GM19043 (cell line): Measurements from ENCODE around the gene GFER.
A peak's percentile ranks its signal among the peaks of the same experiment; 100 is the strongest.
"Not testable (repeated sequence)": the region's sequence is repeated elsewhere in the genome, so short reads cannot be mapped to it uniquely, and the experiment has no call there.

ENCODE experiments used
- ATAC-seq: cut with Tn5 transposase; IDR thresholded peaks from one replicate; pipeline ENCODE4 v1.9.1; 2021; ENCODE audit warnings: low read depth; ENCODE audit not compliant: unreplicated experiment

The GFER gene

GRCh38 chr16:1983544-1984346, at the start of gene GFER:
Gene GFER (plus strand): TSS chr16:1984193. CDS start chr16:1984219, 26 bp downstream.
- peak; percentile 67 for ATAC-seq

DNA sequence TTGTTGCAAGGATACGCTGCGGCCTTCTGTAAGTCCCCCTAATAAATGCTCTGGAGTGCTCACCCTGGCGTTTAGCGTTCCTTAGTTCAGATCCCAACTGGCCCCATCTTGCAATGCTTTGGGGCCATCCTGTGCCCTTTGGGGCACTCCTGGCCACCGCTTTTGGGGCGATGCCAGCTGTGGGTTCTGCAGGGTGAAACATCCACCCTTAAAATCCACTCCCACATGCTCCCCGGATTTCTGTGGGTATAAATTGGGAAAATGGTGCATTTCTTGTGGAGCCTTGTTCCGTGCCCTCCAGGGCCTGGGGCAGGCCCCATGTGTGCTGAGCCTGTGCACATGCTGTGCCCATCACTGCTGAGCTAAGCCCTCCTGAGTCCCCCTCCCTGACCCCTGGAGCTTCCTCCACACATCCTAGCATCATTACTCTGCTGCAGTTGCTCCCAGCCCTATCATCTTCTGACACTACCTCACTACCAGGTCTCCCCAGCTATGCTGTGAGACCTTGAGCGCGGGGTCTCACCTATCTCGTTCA, 47.0 kb upstream of the GFER start:
- no peak for ATAC-seq

DNA sequence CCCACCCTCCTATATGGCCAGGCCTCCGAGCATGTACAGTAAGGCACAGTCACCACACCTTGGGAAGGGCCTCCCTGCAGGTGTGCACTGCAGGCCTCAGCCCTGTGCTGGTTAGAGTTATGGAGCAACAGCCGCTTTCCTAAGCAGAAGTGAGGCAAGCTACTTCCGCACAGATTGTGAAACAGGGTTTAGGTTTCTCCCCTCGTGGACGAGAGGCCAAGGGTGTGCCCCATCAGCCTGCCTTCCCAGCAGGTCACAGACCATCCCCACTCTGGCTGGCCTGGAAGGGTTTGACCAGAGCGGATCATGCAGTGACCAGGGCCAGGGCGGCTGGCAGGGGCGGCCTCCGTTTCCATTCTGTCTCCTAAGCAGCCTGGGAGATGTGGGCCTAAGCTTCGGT, 45.7 kb upstream of the GFER start:
- no peak for ATAC-seq

DNA sequence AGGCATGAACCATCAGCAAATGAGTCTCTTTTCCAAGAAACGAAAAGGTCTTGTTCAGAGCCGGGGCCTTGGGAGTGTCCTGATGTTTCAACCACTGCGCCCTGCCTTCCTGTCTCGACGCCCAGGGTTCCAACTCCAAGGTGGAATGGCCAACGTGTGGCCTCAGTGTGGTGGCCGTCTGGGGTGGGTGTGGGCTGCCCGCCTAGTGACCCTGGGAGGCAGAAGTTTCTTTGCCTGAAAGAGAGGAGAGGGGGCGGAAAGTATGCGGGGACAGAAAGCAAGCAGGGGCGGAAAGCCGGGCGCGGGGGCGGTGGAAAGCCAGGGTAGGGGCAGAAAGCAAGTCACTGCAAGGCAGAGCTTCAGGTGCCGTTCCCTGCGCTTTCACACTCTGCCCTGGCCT, 45.1 kb upstream of the GFER start:
- ATAC-seq, result no peak

DNA sequence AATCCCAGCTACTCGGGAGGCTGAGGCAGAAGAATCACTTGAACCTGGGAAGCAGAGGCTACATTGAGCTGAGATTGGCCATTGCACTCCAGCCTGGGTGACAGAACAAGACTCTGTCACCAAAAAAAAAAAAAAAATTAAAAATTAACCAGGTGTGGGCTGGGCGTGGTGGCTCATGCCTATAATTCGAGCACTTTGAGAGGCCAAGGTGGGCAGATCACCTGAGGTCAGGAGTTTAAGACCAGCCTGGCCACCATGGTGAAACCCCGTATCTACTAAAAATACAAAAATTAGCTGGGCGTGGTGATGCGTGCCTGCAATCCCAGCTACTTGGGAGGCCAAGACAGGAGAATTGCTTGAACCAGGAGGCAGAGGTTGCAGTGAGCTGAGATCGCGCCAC, 44.2 kb upstream of the GFER start:
- not testable (repeated sequence) for ATAC-seq

DNA sequence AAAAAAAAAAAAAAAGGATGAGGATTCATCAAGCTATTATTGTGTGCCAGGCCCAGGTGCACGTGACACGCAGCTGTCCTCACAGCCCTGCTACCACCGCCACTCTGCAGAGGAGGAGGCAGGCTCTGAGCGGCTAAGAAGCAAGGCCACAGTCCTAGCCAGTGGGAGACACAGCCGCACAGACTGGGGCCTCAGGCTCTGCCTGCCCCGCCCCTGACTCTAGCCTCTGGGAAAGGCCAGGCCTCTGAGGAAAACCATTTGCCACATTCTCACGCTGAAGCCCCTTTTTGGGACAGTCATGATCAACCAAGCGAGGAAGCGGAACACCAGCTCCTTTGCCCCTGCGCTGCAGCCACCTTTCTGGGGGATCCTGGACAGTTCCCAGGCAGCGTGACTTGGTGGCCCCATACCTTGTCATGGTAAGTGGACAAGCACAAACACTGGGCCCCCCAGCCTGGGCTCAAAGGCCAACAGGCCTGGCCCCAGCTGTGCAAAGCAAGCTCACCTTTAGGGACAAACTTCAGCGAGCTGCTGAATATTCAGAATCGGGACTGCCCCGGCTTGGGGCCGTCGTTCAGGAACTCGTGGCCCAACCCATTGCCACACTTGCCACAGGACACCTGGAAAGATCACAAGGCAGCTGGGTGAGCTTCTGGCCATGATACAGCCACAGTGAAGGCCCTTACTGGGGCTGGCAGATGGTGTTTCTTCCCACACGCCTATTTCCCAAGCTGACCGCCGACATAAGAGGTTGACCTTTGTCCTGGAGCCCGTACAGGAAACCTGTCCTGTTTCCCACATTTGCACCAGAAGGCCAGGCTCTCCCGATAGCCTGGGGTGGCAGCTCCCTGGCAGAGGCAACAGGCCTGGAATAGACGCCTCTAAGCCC, 43.5 kb upstream of the GFER start:
- ATAC-seq, result no peak

GRCh38 chr16:1941162-1942046, 42.6 kb upstream of the GFER start:
- ATAC-seq, result no peak

- ATAC-seq, result no peak
Measured at GRCh38 chr16:1942047-1942809, 41.8 kb upstream of the GFER start.

DNA sequence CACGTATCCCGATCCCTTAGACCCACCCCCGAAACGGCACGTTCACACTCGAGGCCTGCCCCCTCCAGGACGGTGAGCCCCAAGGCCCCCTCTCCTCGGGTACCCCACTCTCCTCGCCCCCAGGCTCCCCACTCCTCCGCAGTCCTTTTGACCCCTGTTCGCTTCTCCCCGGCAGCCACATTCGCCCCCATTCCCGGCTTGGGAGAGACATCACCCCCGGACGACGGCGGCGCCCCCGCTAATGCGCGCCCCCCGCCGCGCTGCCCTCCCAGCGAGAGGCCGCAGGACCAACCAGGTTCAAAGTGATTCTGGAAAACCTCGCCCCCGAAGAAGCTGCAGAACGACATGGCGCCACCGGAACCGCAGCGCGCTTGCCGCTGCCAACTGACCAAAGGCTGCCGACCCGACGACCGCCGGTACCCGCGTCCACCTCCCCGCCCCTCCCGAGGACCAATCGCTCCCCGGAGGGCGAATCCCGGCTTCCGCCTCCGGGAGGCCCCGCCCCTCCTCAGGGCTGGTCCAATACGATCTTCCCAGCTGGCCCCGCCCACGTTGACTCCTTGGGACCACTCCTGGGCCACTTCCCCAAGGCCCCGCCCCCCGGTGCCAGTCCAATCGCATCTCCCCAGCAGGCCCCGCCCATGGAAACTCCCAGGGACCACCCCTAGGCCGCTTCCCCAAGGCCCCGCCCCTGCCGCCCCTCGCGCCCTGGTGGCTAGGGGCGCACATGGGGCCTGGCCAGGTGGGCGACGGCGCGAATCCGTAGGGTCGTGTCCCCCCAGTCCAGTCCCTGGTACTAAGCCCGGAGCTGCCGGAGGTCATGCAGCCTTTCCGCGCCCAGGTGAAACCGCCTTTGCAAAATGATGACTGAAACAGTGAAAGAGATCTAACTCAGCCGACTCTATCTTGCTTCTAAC, 40.9 kb upstream of the GFER start, which contains the start of gene MSRB1:
MSRB1 (minus strand) TSS at position 390 of the 917 bp plus-strand sequence; CDS start at position 347, 43 bp downstream.
- peak; percentile 88 for ATAC-seq

- ATAC-seq, result no peak
Measured at GRCh38 chr16:1944612-1945199, 39.3 kb upstream of the GFER start.

DNA sequence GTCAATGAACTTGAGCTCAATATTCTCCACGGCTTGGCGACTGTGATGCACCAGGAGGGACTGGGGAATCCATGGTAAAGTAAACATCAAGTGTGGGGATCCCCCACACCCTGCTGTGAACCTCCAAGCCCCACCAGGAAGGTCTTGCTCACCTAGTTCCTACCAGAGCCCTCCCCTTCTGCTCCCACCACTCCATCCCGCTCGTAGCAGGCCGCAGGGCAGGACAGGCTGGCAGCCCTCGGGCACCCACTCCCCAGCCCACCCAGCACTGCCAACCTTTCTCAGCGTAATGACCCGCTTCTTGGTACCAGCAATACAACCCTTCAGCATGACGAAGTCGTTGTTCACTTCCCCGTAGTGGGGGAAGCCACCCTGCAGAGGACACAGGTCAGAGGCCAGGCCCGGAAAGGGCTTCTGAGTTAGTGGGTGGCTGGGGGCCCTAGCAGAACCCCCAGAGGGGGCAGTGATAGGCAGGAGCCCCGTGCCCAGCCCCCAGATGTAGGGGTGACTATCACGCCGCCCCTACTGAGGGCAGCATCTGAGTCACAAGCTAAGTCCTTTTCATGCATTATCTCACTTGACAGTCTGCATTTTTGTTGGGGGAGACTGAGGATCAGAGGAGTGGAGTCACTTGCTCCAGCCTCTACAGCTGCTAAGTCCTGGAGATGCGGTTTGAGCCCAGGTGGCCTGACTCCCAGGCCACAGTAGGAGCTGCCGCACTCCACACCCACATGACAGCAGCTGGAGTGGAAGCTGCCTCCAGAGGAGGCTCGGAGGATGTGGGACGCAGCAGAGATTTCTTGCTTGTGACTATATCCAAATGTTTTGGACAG, 38.2 kb upstream of the GFER start:
- ATAC-seq, result no peak

DNA sequence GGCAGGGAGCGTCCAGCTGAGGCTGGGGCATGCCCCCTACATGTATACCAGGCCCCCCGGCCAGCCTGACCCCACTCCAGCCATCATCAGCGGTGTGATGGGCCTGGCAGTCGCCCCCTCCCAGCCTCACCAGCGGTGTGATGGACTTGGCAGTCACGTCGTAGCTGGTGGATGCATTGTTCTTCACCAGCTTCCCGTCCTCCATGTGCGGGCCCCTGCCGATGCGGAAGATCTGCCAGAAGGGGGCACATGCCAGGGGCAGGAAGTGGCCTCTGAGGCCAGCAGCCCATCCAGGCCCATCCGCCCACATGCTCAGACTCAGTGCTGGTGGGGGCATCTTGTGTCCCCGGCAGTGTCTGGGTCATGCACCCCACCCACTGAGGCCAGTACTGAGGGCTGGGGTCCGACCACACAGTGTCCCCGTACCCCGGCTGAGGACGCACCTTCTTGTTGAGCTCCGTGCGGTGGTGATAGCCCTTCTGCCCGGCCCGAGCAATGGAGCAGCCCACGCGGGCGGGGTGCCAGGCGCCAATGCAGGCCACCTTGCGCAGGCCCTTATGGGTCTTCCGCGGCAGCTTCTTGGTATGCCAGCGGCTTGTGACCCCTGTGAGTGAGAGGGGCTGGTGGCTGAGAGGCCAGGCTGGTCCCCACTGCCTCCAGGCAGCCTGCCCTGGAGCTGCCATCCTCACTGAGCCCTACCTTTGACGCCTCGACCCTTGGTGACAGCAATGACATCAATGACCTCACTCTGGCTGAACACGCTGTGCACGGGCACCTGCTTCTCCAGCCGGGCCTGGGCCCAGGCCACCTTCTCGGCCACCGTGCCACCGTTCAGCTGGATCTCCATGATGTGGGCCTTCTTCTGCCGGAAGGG, 37.3 kb upstream of the GFER start:
- ATAC-seq, result no peak

DNA sequence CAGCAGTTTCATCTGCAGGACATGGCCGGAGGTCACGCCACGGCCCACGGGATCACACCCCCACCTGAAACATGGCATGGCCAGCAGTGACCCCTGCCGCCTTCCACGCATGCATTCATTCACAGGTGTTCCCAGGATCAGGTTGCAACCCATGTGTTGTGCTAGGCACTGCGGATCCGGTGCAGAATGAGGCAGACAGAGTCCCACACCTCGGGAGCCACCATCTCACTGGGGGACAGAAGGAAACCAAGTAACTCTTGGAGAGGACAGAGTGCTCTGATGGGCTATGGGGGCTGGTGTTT, 36.7 kb upstream of the GFER start:
- no peak for ATAC-seq

DNA sequence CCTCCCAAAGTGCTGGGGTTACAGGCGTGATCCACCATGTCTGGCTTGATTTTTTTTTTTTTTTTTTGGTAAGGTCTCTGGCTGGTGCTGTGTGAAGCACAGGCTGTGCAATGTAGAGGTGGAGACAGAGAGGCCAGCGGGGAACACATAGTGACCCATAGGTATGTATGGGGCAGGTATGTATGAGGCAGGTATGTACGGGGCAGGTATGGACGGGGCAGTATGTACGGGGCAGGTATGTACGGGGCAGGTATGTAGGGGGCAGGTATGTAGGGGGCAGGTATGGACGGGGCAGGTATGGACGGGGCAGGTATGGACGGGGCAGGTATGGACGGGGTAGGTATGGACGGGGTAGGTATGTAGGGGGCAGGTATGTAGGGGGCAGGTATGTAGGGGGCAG, 34.5 kb upstream of the GFER start:
- ATAC-seq, result no peak

- no peak for ATAC-seq
Measured at GRCh38 chr16:1950047-1950446, 33.9 kb upstream of the GFER start.

GRCh38 chr16:1950559-1950958, 33.4 kb upstream of the GFER start:
- ATAC-seq, result no peak

- ATAC-seq, result no peak
Measured at GRCh38 chr16:1953734-1954133, 30.3 kb upstream of the GFER start.
